Panc1 (cell line): ENCODE results near the gene FRMD5. TPM values are rescaled to one million over a fixed set of nuclear protein-coding genes. Genes with fewer than 3 reads are reported as not detected.
"Not testable (repeated sequence)": the region's sequence is repeated elsewhere in the genome, so short reads cannot be mapped to it uniquely, and the experiment has no call there.

ENCODE experiments used
- ATAC-seq: fragments of 200-7000 bp; cut with Tn5 transposase; 2 replicates; pipeline ENCODE4 v1.9.1; 2020; ENCODE audit warnings: mild to moderate bottlenecking, moderate library complexity
- BruUV-seq: library from RNA; stranded (reverse); fragments of 400-500 nt; replicated peaks from 2 replicates; lab custom pipeline; 2021; lab: Mats Ljungman, UMichigan
- CTCF ChIA-PET: fragments of 300-600 bp; sonication (Branson Sonifier 250); formaldehyde crosslinking; loops from one replicate; lab custom pipeline; 2022; ENCODE audit warnings: antibody characterized with exemption; lab: Charles Lee
- POLR2A ChIA-PET: fragments of 300-600 bp; sonication (Branson Sonifier 250); formaldehyde crosslinking; loops from one replicate; lab custom pipeline; 2022; ENCODE audit warnings: antibody characterized with exemption; lab: Charles Lee
- DNase-seq: peaks from one replicate; pipeline ENCODE4 v3.0.0-alpha.2; 2010; ENCODE audit warnings: low read depth, low spot score
- H3K27ac ChIP-seq: 2 replicates; pipeline ENCODE4 v1.5.1; 2011; ENCODE audit warnings: mild to moderate bottlenecking, low read length, inconsistent platforms
- H3K27me3 ChIP-seq: fragments of 200-500 bp; sonication (Bioruptor generic); 2 replicates; pipeline ENCODE4 v1.6.0; 2014; ENCODE audit warnings: low read length, inconsistent platforms; ENCODE audit not compliant: control insufficient read depth, insufficient read depth
- H3K36me3 ChIP-seq: fragments of 200-500 bp; sonication (Bioruptor generic); 2 replicates; pipeline ENCODE4 v1.5.1; 2014; ENCODE audit warnings: inconsistent platforms, mild to moderate bottlenecking, low read length, moderate library complexity; ENCODE audit not compliant: control insufficient read depth, insufficient read depth
- H3K4me1 ChIP-seq: 2 replicates; pipeline ENCODE4 v1.5.1; 2011; ENCODE audit warnings: inconsistent platforms, mild to moderate bottlenecking, low read length, moderate library complexity; ENCODE audit not compliant: control insufficient read depth, insufficient read depth
- H3K4me3 ChIP-seq, 2 experiments: 2 replicates each; pipeline ENCODE4 v1.5.1; 2011 to 2012; ENCODE audit warnings: low read depth in 2 of 2, low read length in 2 of 2, mild to moderate bottlenecking in 2 of 2, inconsistent platforms in 1 of 2, moderate library complexity in 1 of 2
- H3K9me3 ChIP-seq: fragments of 200-500 bp; sonication (Bioruptor generic); 2 replicates; pipeline ENCODE4 v1.5.1; 2014; ENCODE audit warnings: low read depth, mild to moderate bottlenecking, inconsistent platforms, low read length, moderate library complexity; ENCODE audit not compliant: control insufficient read depth, insufficient read depth
- CTCF ChIP-seq: fragments of 450-650 bp; IDR thresholded peaks from 2 replicates; pipeline ENCODE4 v1.5.1; 2017; ENCODE audit warnings: mild to moderate bottlenecking
- POLR2AphosphoS5 ChIP-seq: IDR thresholded peaks from 2 replicates; pipeline ENCODE4 v1.6.1; 2012; ENCODE audit warnings: mild to moderate bottlenecking, low read depth, low read length, moderate library complexity
- REST ChIP-seq, 2 experiments: IDR thresholded peaks; 2 replicates each; pipeline ENCODE4 v1.6.1; 2011 to 2012; ENCODE audit warnings: low read depth in 2 of 2, control low read depth in 1 of 2, low read length in 1 of 2, mild to moderate bottlenecking in 1 of 2, moderate library complexity in 1 of 2; ENCODE audit not compliant: insufficient read depth in 1 of 2
- SIN3A ChIP-seq: IDR thresholded peaks from 2 replicates; pipeline ENCODE4 v1.6.1; 2012; ENCODE audit warnings: low read depth, mild to moderate bottlenecking, low read length, moderate library complexity, borderline replicate concordance; ENCODE audit not compliant: insufficient read depth
- TCF7L2 ChIP-seq: IDR thresholded peaks from 2 replicates; pipeline ENCODE4 v1.6.1; 2011; ENCODE audit warnings: mild to moderate bottlenecking, low read depth, low read length, inconsistent platforms
- in situ Hi-C: cut with HindIII; loops from 2 replicates; pipeline ENCODE4 v1.10.0; 2016; ENCODE audit warnings: low sequenced_read_pairs, low pct_unique_long_range_greater_than_20kb
- intact Hi-C: fragments of 100-400 bp; cut with micrococcal nuclease; formaldehyde crosslinking; loops from one replicate; pipeline ENCODE4 v1.10.0; 2022; ENCODE audit not compliant: unreplicated experiment
- total RNA-seq: library from RNA; stranded (reverse); gene quantifications from one replicate; pipeline ENCODE4 v1.2.1, GENCODE V29; 2021; ENCODE audit not compliant: unreplicated experiment

FRMD5 gene
- total RNA-seq, 1 experiment from 2014 or later, result 18.3 TPM

DNA sequence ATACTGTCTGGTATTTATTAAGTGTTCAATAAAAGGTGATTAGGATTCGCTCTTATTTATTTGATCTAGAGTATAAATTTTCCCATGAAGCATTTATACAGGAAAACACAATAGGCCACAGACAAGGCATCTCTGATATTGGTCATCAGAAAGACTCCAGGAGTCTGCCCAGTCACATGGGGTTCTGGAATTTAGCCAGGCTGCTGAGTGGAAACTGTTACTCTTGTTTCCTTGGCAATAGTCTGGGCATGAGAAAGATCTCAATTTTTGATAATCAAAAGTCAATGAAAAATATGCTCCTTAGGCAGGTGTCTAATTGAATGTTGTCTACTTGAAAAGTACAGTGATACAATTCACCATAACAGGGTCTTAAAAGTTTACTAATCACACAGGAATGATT is 161.2 kb downstream of the FRMD5 start:
- ChIA-PET CTCF (no interaction called here), POLR2A (no interaction called here)
- intact Hi-C loops (no loop called here), in situ Hi-C loops (no loop called here)
- H3K9me3 ChIP-seq, result no peaks in the 10 kb centered on the region
- peak; percentile 28 for DNase-seq
- H3K4me3 ChIP-seq, result no peak overlapping the region
- H3K27ac ChIP-seq, result no peak overlapping the region
- peaks cover 3% of the 10 kb centered on the region for H3K4me1 ChIP-seq
- H3K36me3 ChIP-seq, result no peaks in the 10 kb centered on the region
- ATAC-seq, result no peak
- no peak for TF ChIP-seq POLR2AphosphoS5
- TF ChIP-seq REST (IDR thresholded peaks at IDR 0.05; ENCODE audit: insufficient read depth in 1 of 2, low read depth in 2 of 2, low read length in 1 of 2), result no peak
- no peak for TF ChIP-seq TCF7L2
- TF ChIP-seq SIN3A, result no peak
- no peak for TF ChIP-seq CTCF
- no TSS peak for BruUV-seq
- H3K27me3 ChIP-seq, result no peaks in the 10 kb centered on the region

DNA sequence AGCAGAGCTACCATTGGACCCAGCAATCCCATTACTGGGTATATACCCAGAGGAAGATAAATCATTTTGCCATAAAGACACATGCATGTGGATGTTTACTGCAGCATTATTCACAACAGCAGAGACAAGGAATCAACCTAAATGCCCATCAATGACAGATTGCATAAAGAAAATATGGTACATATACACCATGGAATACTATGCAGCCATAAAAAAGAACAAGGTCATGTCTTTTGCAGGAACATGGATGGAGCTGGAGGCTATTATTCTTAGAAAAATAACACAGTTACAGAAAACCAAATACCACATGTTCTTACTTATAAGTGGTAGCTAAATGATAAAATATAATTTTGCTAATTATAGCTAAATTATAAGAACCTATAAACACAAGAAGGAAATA is 162.3 kb downstream of the FRMD5 start:
- H3K4me1 ChIP-seq, CTCF ChIA-PET, DNase-seq, H3K36me3 ChIP-seq, BruUV-seq, H3K27ac ChIP-seq, H3K4me3 ChIP-seq, H3K27me3 ChIP-seq, POLR2A ChIA-PET, in situ Hi-C loops, intact Hi-C loops, ATAC-seq, H3K9me3 ChIP-seq: not testable (repeated sequence)

DNA sequence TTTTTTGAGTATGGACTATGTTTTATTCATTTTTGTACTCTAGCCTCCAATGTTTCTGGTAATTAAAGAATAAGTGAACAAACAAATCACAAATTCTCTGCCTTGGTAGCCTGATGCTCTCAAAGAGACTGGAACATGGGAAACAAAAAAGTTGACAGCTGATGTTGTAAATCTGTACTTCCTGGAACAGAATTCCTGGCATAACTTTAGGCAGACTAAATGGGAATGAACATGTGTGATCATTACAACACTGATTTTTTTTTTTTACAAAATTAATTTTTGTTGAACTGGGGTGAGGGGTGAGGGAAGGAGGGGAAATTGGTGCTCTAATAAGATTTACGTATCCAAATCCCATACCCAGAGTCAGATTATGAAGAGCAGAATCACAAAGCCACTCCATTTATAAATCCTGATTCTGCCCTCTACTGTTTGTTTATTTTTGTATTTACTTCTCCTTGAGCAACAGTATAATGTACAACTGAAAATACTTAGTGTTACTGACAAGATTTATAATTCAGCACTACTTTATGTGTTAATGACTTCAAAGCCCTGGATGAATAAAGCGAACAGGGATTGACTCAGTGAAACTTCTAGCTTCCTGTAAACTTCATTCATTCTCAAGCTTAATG is 165.0 kb downstream of the FRMD5 start:
- POLR2A ChIA-PET, result no interaction called here
- no peak overlapping the region for H3K27ac ChIP-seq

More for the DNA sequence above, 165.0 kb downstream of the FRMD5 start:
- in situ Hi-C loops, result no loop called here
- intact Hi-C loops, result no loop called here
- DNase-seq (no peak), ATAC-seq (no peak)
- Histone ChIP-seq H3K27me3 (no peaks in the 10 kb centered on the region), H3K4me3 (no peak overlapping the region), H3K36me3 (no peaks in the 10 kb centered on the region), H3K9me3 (no peaks in the 10 kb centered on the region), H3K4me1 (peaks cover 11% of the 10 kb centered on the region)
- TF ChIP-seq POLR2AphosphoS5 (no peak), SIN3A (no peak), REST (IDR thresholded peaks at IDR 0.05; ENCODE audit: insufficient read depth in 1 of 2, low read depth in 2 of 2, low read length in 1 of 2) (no peak), TCF7L2 (no peak), CTCF (no peak)
- BruUV-seq, result no TSS peak
- CTCF ChIA-PET, result no interaction called here
